ENCODE data around the gene IGSF8. TPM values are rescaled to one million over a fixed set of nuclear protein-coding genes. Genes with fewer than 3 reads are reported as not detected.
"Not testable (repeated sequence)": the region's sequence is repeated elsewhere in the genome, so short reads cannot be mapped to it uniquely, and the experiment has no call there.

IGSF8 gene
- total and polyA plus RNA-seq, 10 donors = 15.6 to 28.9 (median 21.7) TPM

DNA sequence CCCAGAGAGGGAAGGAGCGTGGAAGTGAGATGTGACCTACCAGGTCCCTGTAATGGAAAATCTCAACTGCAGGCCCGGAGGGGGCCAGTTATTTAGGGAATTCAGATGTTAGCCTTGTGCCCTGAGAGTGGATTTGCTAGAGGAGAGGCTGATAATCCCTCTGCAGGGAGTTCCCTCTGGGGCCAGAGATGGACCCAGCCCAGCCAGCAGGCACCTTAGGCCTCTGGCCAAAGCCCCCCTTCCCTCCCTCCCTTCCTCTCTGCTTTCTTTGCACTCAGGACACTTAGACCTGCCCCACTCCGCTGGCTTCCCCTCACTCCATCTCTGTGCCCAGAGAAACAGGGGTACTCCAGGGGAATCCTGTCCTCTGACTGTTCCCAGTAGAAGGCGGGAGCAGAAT, 15.7 kb upstream of the IGSF8 start:
- intact Hi-C loops (cut with DNase I; ENCODE audit: low total_unique reads) = no loop called here
- no peak overlapping the region for H3K27ac ChIP-seq

DNA sequence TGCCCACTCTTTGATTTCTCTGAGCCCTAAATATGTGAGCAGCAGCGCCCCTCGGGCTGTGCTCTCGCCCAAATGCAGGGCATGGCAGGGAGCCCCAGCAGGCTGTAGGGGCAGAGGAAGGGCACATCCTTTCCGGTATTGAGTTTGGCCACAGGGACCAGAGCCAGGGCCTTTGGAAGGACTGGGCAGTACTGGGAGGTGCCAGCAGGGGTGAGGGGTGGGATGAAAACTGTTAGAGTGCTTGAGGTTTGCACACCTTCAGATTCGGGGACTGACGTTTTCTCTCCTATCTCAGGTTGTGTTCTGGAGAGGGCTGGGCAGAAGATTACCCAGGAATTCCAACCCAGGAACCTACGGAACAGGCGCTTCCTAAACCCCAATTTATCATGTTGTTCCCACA, 15.0 kb upstream of the IGSF8 start:
- H3K36me3 ChIP-seq = no peaks in the 10 kb centered on the region
- peaks cover 0 to 33% (median 0%) of the 10 kb centered on the region in 7 donors for H3K27me3 ChIP-seq (replicated peaks in 1 of 7)
- intact Hi-C loops (cut with DNase I; ENCODE audit: low total_unique reads) = no loop called here
- no peak overlapping the region for H3K27ac ChIP-seq
- no peak overlapping the region for H3K4me3 ChIP-seq
- no peaks in the 10 kb centered on the region for H3K9me3 ChIP-seq
- H3K4me1 ChIP-seq = peaks cover 0 to 8% (median 0%) of the 10 kb centered on the region in 6 donors
- 82 to 89% (median 84%) methylated on average over 8 of the region's 8 CpGs for WGBS, 5 donors
- TF ChIP-seq POLR2AphosphoS5 (IDR thresholded peaks at IDR 0.05) (no peak), POLR2A (IDR thresholded peaks at IDR 0.05) (no peak)
- TF ChIP-seq, protein P1, sequence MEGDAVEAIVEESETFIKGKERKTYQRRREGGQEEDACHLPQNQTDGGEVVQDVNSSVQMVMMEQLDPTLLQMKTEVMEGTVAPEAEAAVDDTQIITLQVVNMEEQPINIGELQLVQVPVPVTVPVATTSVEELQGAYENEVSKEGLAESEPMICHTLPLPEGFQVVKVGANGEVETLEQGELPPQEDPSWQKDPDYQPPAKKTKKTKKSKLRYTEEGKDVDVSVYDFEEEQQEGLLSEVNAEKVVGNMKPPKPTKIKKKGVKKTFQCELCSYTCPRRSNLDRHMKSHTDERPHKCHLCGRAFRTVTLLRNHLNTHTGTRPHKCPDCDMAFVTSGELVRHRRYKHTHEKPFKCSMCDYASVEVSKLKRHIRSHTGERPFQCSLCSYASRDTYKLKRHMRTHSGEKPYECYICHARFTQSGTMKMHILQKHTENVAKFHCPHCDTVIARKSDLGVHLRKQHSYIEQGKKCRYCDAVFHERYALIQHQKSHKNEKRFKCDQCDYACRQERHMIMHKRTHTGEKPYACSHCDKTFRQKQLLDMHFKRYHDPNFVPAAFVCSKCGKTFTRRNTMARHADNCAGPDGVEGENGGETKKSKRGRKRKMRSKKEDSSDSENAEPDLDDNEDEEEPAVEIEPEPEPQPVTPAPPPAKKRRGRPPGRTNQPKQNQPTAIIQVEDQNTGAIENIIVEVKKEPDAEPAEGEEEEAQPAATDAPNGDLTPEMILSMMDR (IDR thresholded peaks at IDR 0.05 in 8 of 11, conservative IDR thresholded peaks at IDR 0.05 in 3 of 11) = no peak
- DNase-seq = no peak

More for the DNA sequence above, 15.7 kb upstream of the IGSF8 start:
- no peak for TF ChIP-seq POLR2A (IDR thresholded peaks at IDR 0.05)
- no peak for TF ChIP-seq POLR2AphosphoS5 (IDR thresholded peaks at IDR 0.05)
- TF ChIP-seq, protein P1 (IDR thresholded peaks at IDR 0.05 in 8 of 11, conservative IDR thresholded peaks at IDR 0.05 in 3 of 11) = no peak
- DNase-seq = no peak
- Histone ChIP-seq H3K27me3 (replicated peaks in 1 of 7) (peaks cover 0 to 33% (median 0%) of the 10 kb centered on the region in 7 donors), H3K36me3 (no peaks in the 10 kb centered on the region), H3K9me3 (no peaks in the 10 kb centered on the region), H3K4me1 (peaks cover 0 to 9% (median 0%) of the 10 kb centered on the region in 6 donors), H3K4me3 (no peak overlapping the region)
- WGBS, 5 donors = 80 to 93% (median 83%) methylated on average over 4 of the region's 4 CpGs

DNA sequence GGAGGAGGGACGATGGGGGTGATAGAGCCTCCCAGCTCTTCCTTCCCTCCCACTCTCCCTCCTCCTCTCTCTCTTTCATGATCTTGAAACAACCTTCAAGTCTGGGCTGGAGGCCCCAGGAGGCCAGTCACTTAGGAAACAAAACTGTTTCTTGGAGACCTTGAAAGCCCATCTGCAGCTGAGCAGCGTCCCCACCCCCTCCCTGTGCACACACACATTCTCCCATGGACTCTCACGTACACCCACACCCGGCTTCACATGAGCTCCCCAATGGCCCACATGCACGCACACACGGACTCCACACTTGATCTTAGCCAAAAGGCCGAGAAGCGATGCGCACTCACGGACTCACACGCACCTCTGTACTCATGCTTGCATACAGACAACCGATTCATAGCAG, 13.9 kb upstream of the IGSF8 start:
- 82 to 89% (median 87%) methylated on average over 12 of the region's 12 CpGs for WGBS, 5 donors
- H3K4me1 ChIP-seq = peaks cover 0 to 4% (median 0%) of the 10 kb centered on the region in 6 donors
- no peaks in the 10 kb centered on the region for H3K36me3 ChIP-seq
- intact Hi-C loops (cut with DNase I; ENCODE audit: low total_unique reads) = no loop called here
- no peak overlapping the region for H3K4me3 ChIP-seq
- H3K9me3 ChIP-seq = no peaks in the 10 kb centered on the region
- no peak for DNase-seq
- no peak overlapping the region for H3K27ac ChIP-seq
- TF ChIP-seq, protein P1 (IDR thresholded peaks at IDR 0.05 in 8 of 11, conservative IDR thresholded peaks at IDR 0.05 in 3 of 11) = no peak
- no peak for TF ChIP-seq POLR2AphosphoS5 (IDR thresholded peaks at IDR 0.05)
- H3K27me3 ChIP-seq (replicated peaks in 1 of 7) = peaks cover 0 to 30% (median 0%) of the 10 kb centered on the region in 7 donors

DNA sequence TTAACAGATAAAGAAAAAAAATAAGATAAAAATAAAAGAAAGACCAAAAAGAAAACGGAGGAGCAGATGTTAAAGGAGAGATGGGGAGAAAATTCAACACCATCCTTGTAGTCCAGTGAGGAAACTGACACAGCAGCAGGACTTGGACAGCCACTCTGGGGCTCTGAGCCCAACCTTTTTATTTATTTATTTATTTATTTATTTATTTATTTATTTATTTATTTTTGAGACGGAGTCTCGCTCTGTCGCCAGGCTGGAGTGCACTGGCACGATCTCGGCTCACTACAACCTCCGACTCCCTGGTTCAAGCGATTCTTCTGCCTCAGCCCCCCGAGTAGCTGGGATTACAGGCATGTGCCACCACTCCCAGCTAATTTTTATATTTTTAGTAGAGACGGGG, 13.0 kb upstream of the IGSF8 start:
- intact Hi-C loops (cut with DNase I; ENCODE audit: low total_unique reads); DNase-seq; H3K36me3 ChIP-seq; H3K27ac ChIP-seq; H3K4me3 ChIP-seq; H3K4me1 ChIP-seq; H3K9me3 ChIP-seq: not testable (repeated sequence)
- 89 to 96% (median 93%) methylated on average over 10 of the region's 10 CpGs for WGBS, 5 donors
- peaks cover 0 to 21% (median 0%) of the 10 kb centered on the region in 7 donors for H3K27me3 ChIP-seq (replicated peaks in 1 of 7)

DNA sequence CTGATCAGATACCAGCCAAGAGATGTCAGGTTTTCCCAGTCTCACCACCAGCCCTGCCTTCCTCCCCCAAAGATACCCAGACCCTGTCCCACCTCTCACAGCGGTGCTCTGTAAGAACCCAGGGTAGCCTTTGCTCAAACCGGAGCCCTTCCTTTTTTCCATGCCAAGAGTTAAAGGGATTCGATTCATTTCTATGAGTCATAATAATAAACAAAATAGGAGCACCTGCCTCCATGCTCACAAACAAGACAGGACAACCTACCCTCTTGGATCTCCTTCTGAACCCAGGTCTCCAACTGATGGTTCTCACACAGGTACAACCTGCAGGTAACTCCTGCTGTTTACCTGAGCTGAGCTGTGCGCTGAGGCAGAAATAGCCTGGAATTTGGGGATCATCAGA, 11.3 kb upstream of the IGSF8 start:
- no peaks in the 10 kb centered on the region for H3K36me3 ChIP-seq
- DNase-seq = no peak
- WGBS, 5 donors = 69 to 82% (median 74%) methylated on average over 4 of the region's 4 CpGs
- peaks cover 0 to 8% (median 2%) of the 10 kb centered on the region in 6 donors for H3K4me1 ChIP-seq
- H3K27ac ChIP-seq = no peak overlapping the region
- intact Hi-C loops (cut with DNase I; ENCODE audit: low total_unique reads) = loop anchor here (10.0 kb wide), 2 partner anchors 75 to 145 kb away; no protein-coding TSS in a partner anchor
- no peaks in the 10 kb centered on the region for H3K9me3 ChIP-seq
- peaks cover 0 to 8% (median 0%) of the 10 kb centered on the region in 7 donors for H3K27me3 ChIP-seq (replicated peaks in 1 of 7)
- no peak overlapping the region for H3K4me3 ChIP-seq
- TF ChIP-seq POLR2AphosphoS5 (IDR thresholded peaks at IDR 0.05) (no peak), POLR2A (IDR thresholded peaks at IDR 0.05) (no peak)
- TF ChIP-seq, protein P1 (IDR thresholded peaks at IDR 0.05 in 8 of 11, conservative IDR thresholded peaks at IDR 0.05 in 3 of 11) = no peak

All from spleen (tissue), 11 donors.